Right atrium auricular region (tissue), 2 donors: Measurements from ENCODE around the gene VOPP1. TPM values are rescaled to one million over a fixed set of nuclear protein-coding genes. Genes with fewer than 3 reads are reported as not detected.

ENCODE experiments used
- DNase-seq: peaks from one replicate; pipeline ENCODE4 v3.0.0-alpha.2; 2019; ENCODE audit warnings: low spot score
- H3K27ac ChIP-seq, 2 donors: fragments of 200-600 bp; sonication (generic); 1 replicate in 1 of 2; 2 replicates in 1 of 2; pipeline ENCODE4 v1.5.1; 2016 to 2019
- H3K27me3 ChIP-seq, 2 donors: fragments of 200-600 bp; sonication (generic); one replicate each; pipeline versions ENCODE4 v1.5.1 to v1.6.0; 2017 to 2019
- H3K36me3 ChIP-seq: fragments of 200-600 bp; sonication (generic); one replicate; pipeline ENCODE4 v1.5.1; 2016
- H3K4me1 ChIP-seq, 2 donors: fragments of 200-600 bp; sonication (generic); one replicate each; pipeline versions ENCODE4 v1.5.1 to v1.6.0; 2017 to 2019
- H3K4me3 ChIP-seq, 2 donors: fragments of 200-600 bp; sonication (generic); 1 replicate in 1 of 2; 2 replicates in 1 of 2; pipeline ENCODE4 v1.5.1; 2017 to 2019; ENCODE audit warnings: mild to moderate bottlenecking in 1 of 2, moderate library complexity in 1 of 2
- H3K9me3 ChIP-seq, 2 donors: fragments of 200-600 bp; sonication (generic); one replicate each; pipeline ENCODE4 v1.5.1; 2019
- total RNA-seq, 2 donors: library from RNA; depleted of rRNA; stranded (reverse); fragments of >200 nt; gene quantifications; one replicate each; pipeline ENCODE4 v1.1.0, GENCODE V29; 2016
- TF ChIP-seq, protein P1 (sequence below), 2 donors: fragments of 200-600 bp; sonication (generic); IDR thresholded peaks; one replicate each; pipeline ENCODE4 v1.5.1; 2019; ENCODE audit warnings: antibody characterized with exemption in 2 of 2

VOPP1 gene
- total RNA-seq, 2 donors from 2014 or later: 21.4 to 24.1 TPM

DNA sequence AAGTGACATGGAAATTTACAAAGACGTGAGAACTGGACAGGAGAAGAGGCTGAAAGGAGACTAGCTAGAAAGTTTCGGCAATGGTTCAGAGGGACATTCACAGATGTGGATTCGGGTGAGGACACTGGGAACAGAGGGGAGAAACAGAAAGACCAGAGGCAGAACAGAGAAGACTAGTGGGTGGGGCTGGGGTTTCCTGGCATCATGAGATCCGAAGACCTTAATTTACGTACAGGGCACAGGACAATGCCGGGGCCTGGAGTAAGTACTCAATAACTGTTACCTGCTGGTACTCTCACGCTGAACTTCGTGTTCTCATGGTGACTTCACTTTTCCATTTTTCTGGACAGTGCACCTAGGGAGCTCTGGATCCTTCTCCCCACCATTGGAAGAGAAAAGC, 53.5 kb downstream of the VOPP1 start:
- Histone ChIP-seq H3K27ac (no peak overlapping the region), H3K4me1 (peaks cover 0 to 14% of the 10 kb centered on the region in 2 donors), H3K27me3 (no peaks in the 10 kb centered on the region), H3K36me3 (peaks cover 24% of the 10 kb centered on the region), H3K4me3 (no peak overlapping the region), H3K9me3 (no peaks in the 10 kb centered on the region)
- DNase-seq: no peak
- TF ChIP-seq, protein P1, sequence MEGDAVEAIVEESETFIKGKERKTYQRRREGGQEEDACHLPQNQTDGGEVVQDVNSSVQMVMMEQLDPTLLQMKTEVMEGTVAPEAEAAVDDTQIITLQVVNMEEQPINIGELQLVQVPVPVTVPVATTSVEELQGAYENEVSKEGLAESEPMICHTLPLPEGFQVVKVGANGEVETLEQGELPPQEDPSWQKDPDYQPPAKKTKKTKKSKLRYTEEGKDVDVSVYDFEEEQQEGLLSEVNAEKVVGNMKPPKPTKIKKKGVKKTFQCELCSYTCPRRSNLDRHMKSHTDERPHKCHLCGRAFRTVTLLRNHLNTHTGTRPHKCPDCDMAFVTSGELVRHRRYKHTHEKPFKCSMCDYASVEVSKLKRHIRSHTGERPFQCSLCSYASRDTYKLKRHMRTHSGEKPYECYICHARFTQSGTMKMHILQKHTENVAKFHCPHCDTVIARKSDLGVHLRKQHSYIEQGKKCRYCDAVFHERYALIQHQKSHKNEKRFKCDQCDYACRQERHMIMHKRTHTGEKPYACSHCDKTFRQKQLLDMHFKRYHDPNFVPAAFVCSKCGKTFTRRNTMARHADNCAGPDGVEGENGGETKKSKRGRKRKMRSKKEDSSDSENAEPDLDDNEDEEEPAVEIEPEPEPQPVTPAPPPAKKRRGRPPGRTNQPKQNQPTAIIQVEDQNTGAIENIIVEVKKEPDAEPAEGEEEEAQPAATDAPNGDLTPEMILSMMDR (IDR thresholded peaks at IDR 0.05): no peak

DNA sequence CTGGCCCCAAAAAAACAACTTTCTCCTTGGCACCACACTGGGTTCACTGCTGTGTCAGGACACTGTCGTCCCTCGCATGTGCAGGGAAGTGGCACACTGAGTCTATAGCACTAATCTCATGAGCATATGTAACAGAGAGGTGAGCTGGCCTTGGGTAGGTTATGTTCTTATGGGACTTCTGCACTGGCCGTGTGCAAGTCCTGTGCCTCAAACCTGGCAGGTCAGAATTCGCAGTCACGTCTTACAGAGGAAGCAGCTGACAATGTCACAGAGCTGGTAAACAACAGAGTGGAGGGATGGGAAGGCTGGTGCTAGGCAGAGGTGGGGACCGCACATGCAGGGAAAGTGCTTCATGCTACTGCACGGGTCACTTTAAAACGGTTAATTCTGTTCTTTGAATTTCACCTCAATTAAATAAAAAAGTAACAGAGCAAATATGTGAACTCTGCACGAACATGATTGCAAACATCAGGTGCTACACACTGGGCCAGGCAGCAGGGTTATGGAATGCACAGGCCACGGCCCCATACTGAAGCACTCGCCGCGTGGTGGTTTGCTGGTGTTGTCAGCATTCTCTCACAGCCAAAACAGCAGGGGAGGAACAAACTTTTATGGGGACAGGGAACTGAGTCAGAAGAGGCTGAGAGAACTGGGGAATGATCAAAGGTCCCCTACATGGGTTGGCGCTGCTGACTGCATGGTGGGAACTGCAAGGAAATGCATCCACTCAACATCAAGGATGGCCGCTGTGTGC, 54.2 kb downstream of the VOPP1 start:
- H3K27me3 ChIP-seq: no peaks in the 10 kb centered on the region
- TF ChIP-seq, protein P1 (IDR thresholded peaks at IDR 0.05): no peak
- H3K27ac ChIP-seq: no peak overlapping the region
- H3K4me1 ChIP-seq: peaks cover 0 to 14% of the 10 kb centered on the region in 2 donors
- no peaks in the 10 kb centered on the region for H3K9me3 ChIP-seq
- DNase-seq: no peak
- H3K36me3 ChIP-seq: peaks cover 24% of the 10 kb centered on the region
- no peak overlapping the region for H3K4me3 ChIP-seq

DNA sequence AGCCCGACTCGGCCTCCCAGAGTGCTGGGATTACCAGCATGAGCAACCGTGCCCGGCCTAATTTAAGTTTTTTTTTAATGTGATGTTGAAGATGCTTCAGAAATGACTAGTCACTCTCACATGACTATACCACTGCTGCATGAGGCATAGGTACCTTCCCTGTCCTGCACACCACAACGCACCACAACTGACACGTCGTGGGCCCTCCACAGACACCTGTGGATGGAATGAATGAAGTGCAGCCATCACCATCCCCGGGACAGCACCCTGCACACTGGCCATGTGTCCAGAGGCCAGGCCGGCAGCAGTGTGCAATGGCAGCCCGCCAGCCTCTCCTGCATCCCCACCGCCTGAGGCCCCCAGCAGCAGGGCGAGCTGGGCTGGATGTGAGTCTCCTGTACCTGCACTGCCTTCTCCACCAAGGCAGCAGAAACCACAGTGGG, 55.1 kb downstream of the VOPP1 start:
- Histone ChIP-seq H3K27me3 (no peaks in the 10 kb centered on the region), H3K4me3 (no peak overlapping the region), H3K4me1 (peaks cover 0 to 14% of the 10 kb centered on the region in 2 donors), H3K36me3 (peaks cover 24% of the 10 kb centered on the region), H3K27ac (no peak overlapping the region), H3K9me3 (no peaks in the 10 kb centered on the region)
- no peak for DNase-seq
- TF ChIP-seq, protein P1 (IDR thresholded peaks at IDR 0.05): no peak

DNA sequence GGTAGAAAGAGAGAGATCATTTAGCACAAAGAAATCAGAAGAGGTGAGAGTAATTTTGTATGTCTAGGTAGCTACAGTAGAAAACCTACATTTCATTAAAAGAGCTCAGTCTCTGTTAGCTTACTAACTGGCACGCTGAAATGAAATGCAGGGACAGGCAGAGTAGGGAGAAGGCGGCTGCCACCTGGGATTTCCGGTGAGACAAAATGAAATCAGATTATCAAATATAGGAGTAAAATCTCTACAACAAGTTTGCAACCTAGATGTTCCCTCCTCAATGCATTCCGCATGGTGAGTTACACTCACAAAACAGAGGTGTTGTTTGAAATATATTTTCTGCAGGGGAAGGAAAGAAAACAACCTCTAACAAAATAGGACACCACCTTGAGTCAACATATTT, 55.9 kb downstream of the VOPP1 start:
- peaks cover 0 to 14% of the 10 kb centered on the region in 2 donors for H3K4me1 ChIP-seq
- TF ChIP-seq, protein P1 (IDR thresholded peaks at IDR 0.05): no peak
- H3K27ac ChIP-seq: peak overlapping the region in 1 of 2 donors; percentile 18
- H3K9me3 ChIP-seq: no peaks in the 10 kb centered on the region
- peaks cover 24% of the 10 kb centered on the region for H3K36me3 ChIP-seq
- no peaks in the 10 kb centered on the region for H3K27me3 ChIP-seq
- DNase-seq: no peak
- no peak overlapping the region for H3K4me3 ChIP-seq

DNA sequence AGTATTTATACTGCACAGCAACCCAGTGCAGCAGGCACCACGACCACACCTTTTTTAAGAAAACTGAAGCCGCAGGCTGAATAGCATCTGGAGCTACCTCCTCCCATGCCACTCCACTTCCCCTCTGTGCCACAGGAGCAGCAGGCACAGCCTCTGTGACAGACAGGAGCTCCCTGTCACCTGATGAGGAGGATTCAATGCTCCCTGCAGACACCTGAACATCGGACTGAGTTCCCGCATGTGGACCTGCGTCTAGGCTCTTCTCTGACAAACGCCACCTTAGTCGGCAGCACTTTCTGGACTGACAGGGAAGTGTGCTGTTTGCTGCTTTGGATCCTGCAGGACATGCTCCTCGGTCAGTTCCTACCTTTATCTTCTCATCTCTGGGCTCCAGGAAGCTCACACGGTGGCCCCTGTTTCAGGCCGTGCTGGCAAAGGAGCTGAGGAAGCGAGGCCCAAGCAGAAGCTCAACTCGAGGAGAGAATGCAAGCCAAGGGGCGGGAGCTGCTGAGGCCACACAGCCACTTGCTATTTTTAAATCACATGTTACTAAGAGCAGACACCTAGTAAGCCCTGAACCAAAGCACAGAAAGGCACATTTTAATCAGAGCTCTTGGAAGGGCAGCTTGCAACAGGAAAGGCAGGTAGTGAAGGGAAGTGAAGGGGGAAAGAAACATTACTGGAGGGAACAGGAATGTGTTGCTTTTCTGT, 56.6 kb downstream of the VOPP1 start:
- peaks cover 24% of the 10 kb centered on the region for H3K36me3 ChIP-seq
- peaks cover 0 to 14% of the 10 kb centered on the region in 2 donors for H3K4me1 ChIP-seq
- peak overlapping the region in 1 of 2 donors; percentile 18 for H3K27ac ChIP-seq
- no peak for DNase-seq
- H3K9me3 ChIP-seq: no peaks in the 10 kb centered on the region
- TF ChIP-seq, protein P1 (IDR thresholded peaks at IDR 0.05): no peak
- no peaks in the 10 kb centered on the region for H3K27me3 ChIP-seq
- H3K4me3 ChIP-seq: no peak overlapping the region
